Memory B cell (primary cell): ENCODE results near the gene NDOR1.

Source experiments
- ATAC-seq: fragments of 150-1000 bp; cut with Tn5 transposase; 2 replicates; pipeline ENCODE4 v1.10.0; 2021; ENCODE audit warnings: low read depth, mild to moderate bottlenecking, moderate library complexity
- DNase-seq, 2 donors: peaks; one replicate each; pipeline ENCODE4 v3.0.0; 2022; ENCODE audit warnings: low spot score in 2 of 2
- H3K27ac Mint-ChIP-seq: one replicate; pipeline ENCODE4 v1.8.0; 2022; ENCODE audit warnings: mild to moderate bottlenecking, moderate library complexity, mixed read lengths
- H3K27me3 Mint-ChIP-seq: one replicate; pipeline ENCODE4 v1.8.0; 2022; ENCODE audit warnings: mixed read lengths
- H3K36me3 Mint-ChIP-seq: one replicate; pipeline ENCODE4 v1.8.0; 2022; ENCODE audit warnings: mild to moderate bottlenecking, mixed read lengths
- H3K4me1 Mint-ChIP-seq: one replicate; pipeline ENCODE4 v1.8.0; 2022; ENCODE audit warnings: mixed read lengths
- H3K4me3 Mint-ChIP-seq: one replicate; pipeline ENCODE4 v1.8.0; 2022; ENCODE audit warnings: mild to moderate bottlenecking, moderate library complexity, mixed read lengths
- H3K9me3 Mint-ChIP-seq: one replicate; pipeline ENCODE4 v1.8.0; 2022; ENCODE audit warnings: mixed read lengths

The NDOR1 gene

GRCh38 chr9:137173796-137174664 is 31.5 kb upstream of the NDOR1 start:
- DNase-seq (no peak), ATAC-seq (no peak)
- Mint-ChIP-seq H3K4me1 (peaks cover 6% of the 10 kb centered on the region), H3K36me3 (peaks cover 5% of the 10 kb centered on the region), H3K27ac (no peak overlapping the region), H3K4me3 (no peak overlapping the region), H3K27me3 (peaks cover 5% of the 10 kb centered on the region), H3K9me3 (no peaks in the 10 kb centered on the region)

GRCh38 chr9:137174722-137175293 is 30.7 kb upstream of the NDOR1 start:
- H3K36me3 Mint-ChIP-seq, result peaks cover 10% of the 10 kb centered on the region
- no peaks in the 10 kb centered on the region for H3K9me3 Mint-ChIP-seq
- no peak overlapping the region for H3K27ac Mint-ChIP-seq
- no peak overlapping the region for H3K4me3 Mint-ChIP-seq
- H3K27me3 Mint-ChIP-seq, result peaks cover 5% of the 10 kb centered on the region
- H3K4me1 Mint-ChIP-seq, result peaks cover 6% of the 10 kb centered on the region
- ATAC-seq, result peak; percentile 12
- no peak for DNase-seq

- Mint-ChIP-seq H3K4me1 (peaks cover 6% of the 10 kb centered on the region), H3K27me3 (peaks cover 2% of the 10 kb centered on the region), H3K4me3 (no peak overlapping the region), H3K9me3 (no peaks in the 10 kb centered on the region), H3K36me3 (peaks cover 12% of the 10 kb centered on the region), H3K27ac (no peak overlapping the region)
- DNase-seq (no peak), ATAC-seq (peak; percentile 31)
Observed at GRCh38 chr9:137175345-137175961, 30.0 kb upstream of the NDOR1 start.

- no peak overlapping the region for H3K27ac Mint-ChIP-seq
- no peaks in the 10 kb centered on the region for H3K9me3 Mint-ChIP-seq
- DNase-seq, result peak in 1 of 2 donors; percentile 31
- H3K4me3 Mint-ChIP-seq, result no peak overlapping the region
- H3K27me3 Mint-ChIP-seq, result no peaks in the 10 kb centered on the region
- peaks cover 12% of the 10 kb centered on the region for H3K36me3 Mint-ChIP-seq
- peak; percentile 77 for ATAC-seq
- peaks cover 6% of the 10 kb centered on the region for H3K4me1 Mint-ChIP-seq
Observed at GRCh38 chr9:137176302-137177182, 29.0 kb upstream of the NDOR1 start.

GRCh38 chr9:137178201-137178938 is 27.1 kb upstream of the NDOR1 start:
- no peak overlapping the region for H3K27ac Mint-ChIP-seq
- ATAC-seq, result no peak

GRCh38 chr9:137178939-137179630 is 26.4 kb upstream of the NDOR1 start:
- no peak overlapping the region for H3K4me3 Mint-ChIP-seq
- DNase-seq, result no peak
- peaks cover 22% of the 10 kb centered on the region for H3K36me3 Mint-ChIP-seq
- no peak for ATAC-seq
- H3K9me3 Mint-ChIP-seq, result no peaks in the 10 kb centered on the region
- H3K27ac Mint-ChIP-seq, result no peak overlapping the region
- no peaks in the 10 kb centered on the region for H3K27me3 Mint-ChIP-seq
- peaks cover 6% of the 10 kb centered on the region for H3K4me1 Mint-ChIP-seq

More at GRCh38 chr9:137178201-137178938, 27.1 kb upstream of the NDOR1 start:
- no peak for DNase-seq
- Mint-ChIP-seq H3K9me3 (no peaks in the 10 kb centered on the region), H3K27me3 (no peaks in the 10 kb centered on the region), H3K36me3 (peaks cover 17% of the 10 kb centered on the region), H3K4me3 (no peak overlapping the region), H3K4me1 (peaks cover 6% of the 10 kb centered on the region)

GRCh38 chr9:137179761-137180160 is 25.7 kb upstream of the NDOR1 start:
- H3K4me1 Mint-ChIP-seq, result peaks cover 12% of the 10 kb centered on the region
- H3K36me3 Mint-ChIP-seq, result peaks cover 29% of the 10 kb centered on the region
- H3K27ac Mint-ChIP-seq, result no peak overlapping the region
- H3K27me3 Mint-ChIP-seq, result no peaks in the 10 kb centered on the region
- ATAC-seq, result no peak
- DNase-seq, result no peak
- no peaks in the 10 kb centered on the region for H3K9me3 Mint-ChIP-seq
- H3K4me3 Mint-ChIP-seq, result no peak overlapping the region

- Mint-ChIP-seq H3K4me1 (peaks cover 12% of the 10 kb centered on the region), H3K9me3 (no peaks in the 10 kb centered on the region), H3K27ac (no peak overlapping the region), H3K4me3 (no peak overlapping the region), H3K36me3 (peaks cover 29% of the 10 kb centered on the region), H3K27me3 (no peaks in the 10 kb centered on the region)
- no peak for ATAC-seq
- DNase-seq, result no peak
Observed at GRCh38 chr9:137180491-137180890, 25.0 kb upstream of the NDOR1 start.

GRCh38 chr9:137181680-137182079 is 23.8 kb upstream of the NDOR1 start:
- peaks cover 29% of the 10 kb centered on the region for H3K36me3 Mint-ChIP-seq
- no peaks in the 10 kb centered on the region for H3K27me3 Mint-ChIP-seq
- ATAC-seq (no peak), DNase-seq (no peak)
- H3K9me3 Mint-ChIP-seq, result no peaks in the 10 kb centered on the region
- H3K4me3 Mint-ChIP-seq, result no peak overlapping the region
- H3K4me1 Mint-ChIP-seq, result peaks cover 6% of the 10 kb centered on the region
- no peak overlapping the region for H3K27ac Mint-ChIP-seq

- no peaks in the 10 kb centered on the region for H3K27me3 Mint-ChIP-seq
- no peak overlapping the region for H3K4me3 Mint-ChIP-seq
- no peak for ATAC-seq
Observed at GRCh38 chr9:137182836-137183235, 22.7 kb upstream of the NDOR1 start.

GRCh38 chr9:137183980-137184595 is 21.4 kb upstream of the NDOR1 start:
- Mint-ChIP-seq H3K4me1 (peaks cover 15% of the 10 kb centered on the region), H3K9me3 (no peaks in the 10 kb centered on the region), H3K27me3 (no peaks in the 10 kb centered on the region), H3K36me3 (peaks cover 23% of the 10 kb centered on the region), H3K4me3 (no peak overlapping the region), H3K27ac (no peak overlapping the region)
- DNase-seq, result no peak
- ATAC-seq, result no peak

More at GRCh38 chr9:137182836-137183235, 22.7 kb upstream of the NDOR1 start:
- H3K36me3 Mint-ChIP-seq, result peaks cover 24% of the 10 kb centered on the region
- no peak overlapping the region for H3K27ac Mint-ChIP-seq
- peaks cover 13% of the 10 kb centered on the region for H3K4me1 Mint-ChIP-seq
- no peak for DNase-seq
- no peaks in the 10 kb centered on the region for H3K9me3 Mint-ChIP-seq

GRCh38 chr9:137184881-137185660 is 20.4 kb upstream of the NDOR1 start:
- H3K36me3 Mint-ChIP-seq, result peaks cover 17% of the 10 kb centered on the region
- H3K9me3 Mint-ChIP-seq, result no peaks in the 10 kb centered on the region
- no peak for ATAC-seq

More at GRCh38 chr9:137184881-137185660, 20.4 kb upstream of the NDOR1 start:
- no peak overlapping the region for H3K27ac Mint-ChIP-seq
- H3K4me1 Mint-ChIP-seq, result peaks cover 20% of the 10 kb centered on the region
- no peak overlapping the region for H3K4me3 Mint-ChIP-seq
- no peaks in the 10 kb centered on the region for H3K27me3 Mint-ChIP-seq
- no peak for DNase-seq
